Spleen (tissue), 11 donors: ENCODE measurements around the gene DOCK4. TPM values are rescaled to one million over a fixed set of nuclear protein-coding genes. Genes with fewer than 3 reads are reported as not detected.

Source experiments
- DNase-seq: peaks from one replicate; pipeline ENCODE4 v3.0.0-alpha.2; 2020
- H3K27ac ChIP-seq, 8 donors: fragments of 200-600 bp; sonication (generic) in 7 of 8; 1 replicate in 4 of 8; 2 replicates in 4 of 8; pipeline versions ENCODE4 v1.5.0 to v1.8.0; 2016 to 2021; ENCODE audit warnings: inconsistent platforms in 4 of 8, mild to moderate bottlenecking in 4 of 8, moderate library complexity in 1 of 8
- H3K27me3 ChIP-seq, 7 donors: fragments of 200-600 bp; sonication (generic) in 6 of 7; replicated peaks in 1 of 7; 1 replicate in 4 of 7; 2 replicates in 3 of 7; pipeline versions ENCODE4 v1.5.0 to v1.8.0; 2016 to 2021; ENCODE audit warnings: inconsistent platforms in 3 of 7, mild to moderate bottlenecking in 1 of 7
- H3K36me3 ChIP-seq, 6 donors: fragments of 200-600 bp; sonication (generic) in 5 of 6; 1 replicate in 4 of 6; 2 replicates in 2 of 6; pipeline versions ENCODE4 v1.5.0 to v1.8.0; 2016 to 2021; ENCODE audit warnings: inconsistent platforms in 2 of 6
- H3K4me1 ChIP-seq, 6 donors: fragments of 200-600 bp; sonication (generic) in 5 of 6; 1 replicate in 3 of 6; 2 replicates in 3 of 6; pipeline versions ENCODE4 v1.5.0 to v1.8.0; 2016 to 2021; ENCODE audit warnings: inconsistent platforms in 3 of 6
- H3K4me3 ChIP-seq, 8 donors: fragments of 200-600 bp; sonication (generic) in 7 of 8; 1 replicate in 4 of 8; 2 replicates in 4 of 8; pipeline versions ENCODE4 v1.5.0 to v1.8.0; 2016 to 2021; ENCODE audit warnings: inconsistent platforms in 4 of 8, mild to moderate bottlenecking in 4 of 8, moderate library complexity in 2 of 8
- H3K9me3 ChIP-seq, 8 donors: fragments of 200-600 bp; sonication (generic) in 7 of 8; 1 replicate in 4 of 8; 2 replicates in 4 of 8; pipeline versions ENCODE4 v1.5.0 to v1.8.0; 2016 to 2021; ENCODE audit warnings: inconsistent platforms in 4 of 8
- POLR2A ChIP-seq, 3 donors: fragments of 450-650 bp; IDR thresholded peaks; one replicate each; pipeline ENCODE4 v1.5.1; 2017; ENCODE audit warnings: antibody characterized with exemption in 3 of 3, mild to moderate bottlenecking in 1 of 3
- POLR2AphosphoS5 ChIP-seq, 3 donors: sonication (generic); formaldehyde crosslinking; IDR thresholded peaks; one replicate each; pipeline ENCODE4 v1.5.1; 2017; ENCODE audit warnings: antibody characterized with exemption in 3 of 3
- WGBS, 5 donors: extraction: QIAGEN DNeasy Blood & Tissue Kit in 3 of 5; methylation state at CpG; one replicate each; pipeline versions ENCODE4 v1.1.5 to v1.1.7; 2013 to 2018; 5-methylcytosine and 5-hydroxymethylcytosine counted together
- intact Hi-C: fragments of 100-400 bp; cut with DNase I; formaldehyde crosslinking; loops from one replicate; pipeline ENCODE4 v1.15.0; 2023; ENCODE audit warnings: low total_unique reads
- polyA plus RNA-seq, 3 donors: library from polyadenylated mRNA; stranded (reverse); fragments of 200-250 nt; gene quantifications; one replicate each; pipeline ENCODE4 v1.2.1, GENCODE V29; 2013
- total RNA-seq, 7 donors: library from RNA; depleted of rRNA in 3 of 7; stranded (reverse); fragments of >200 nt in 3 of 7; fragmentation: NEBNext Ultra II Directional in 4 of 7; extraction: Animal tissue kit (Norgen Biotek cat#: 25700) in 4 of 7; gene quantifications; one replicate each; pipeline versions ENCODE4 v1.1.0 to v1.2.1, GENCODE V29; 2016 to 2021
- TF ChIP-seq, protein P1 (sequence below), 11 experiments: fragments of 200-600 bp in 7 of 11; fragments of 450-650 bp in 4 of 11; sonication (generic) in 4 of 11; IDR thresholded peaks in 8 of 11; conservative IDR thresholded peaks in 3 of 11; 1 replicate in 7 of 11; 2 replicates in 4 of 11; pipeline versions ENCODE4 v1.4.0 to v1.8.0; 2016 to 2021; ENCODE audit warnings: antibody characterized with exemption in 11 of 11, inconsistent platforms in 4 of 11, mild to moderate bottlenecking in 1 of 11
- donor health status: healthy with polysubstance abuse.
- donor health status: DM: no; HTN: no; CAD: no; lungs with moderate emphysema.
- donor health status: DM: no; HTN: no; CAD: no.
- donor health status: Bipolar disorder and iron deficiency.
- donor health status: healthy.
- donor health status: DM: no; HTN: no; CAD: no.
- donor health status: DM: yes; HTN: yes; CAD: no.

Gene DOCK4
- total and polyA plus RNA-seq, 10 donors, result 1.4 to 26.9 (median 14.2) TPM

GRCh38 chr7:112147793-112148361 lies 58.3 kb downstream of the DOCK4 start:
- H3K27ac ChIP-seq, result no peak overlapping the region
- peaks cover 0 to 14% (median 0%) of the 10 kb centered on the region in 7 donors for H3K27me3 ChIP-seq
- no peak for DNase-seq
- 93 to 98% (median 96%) methylated on average over 2 of the region's 2 CpGs for WGBS, 5 donors
- no peak overlapping the region for H3K4me3 ChIP-seq
- H3K4me1 ChIP-seq, result no peaks in the 10 kb centered on the region
- intact Hi-C loops, result no loop called here
- no peaks in the 10 kb centered on the region for H3K36me3 ChIP-seq
- TF ChIP-seq, protein P1, sequence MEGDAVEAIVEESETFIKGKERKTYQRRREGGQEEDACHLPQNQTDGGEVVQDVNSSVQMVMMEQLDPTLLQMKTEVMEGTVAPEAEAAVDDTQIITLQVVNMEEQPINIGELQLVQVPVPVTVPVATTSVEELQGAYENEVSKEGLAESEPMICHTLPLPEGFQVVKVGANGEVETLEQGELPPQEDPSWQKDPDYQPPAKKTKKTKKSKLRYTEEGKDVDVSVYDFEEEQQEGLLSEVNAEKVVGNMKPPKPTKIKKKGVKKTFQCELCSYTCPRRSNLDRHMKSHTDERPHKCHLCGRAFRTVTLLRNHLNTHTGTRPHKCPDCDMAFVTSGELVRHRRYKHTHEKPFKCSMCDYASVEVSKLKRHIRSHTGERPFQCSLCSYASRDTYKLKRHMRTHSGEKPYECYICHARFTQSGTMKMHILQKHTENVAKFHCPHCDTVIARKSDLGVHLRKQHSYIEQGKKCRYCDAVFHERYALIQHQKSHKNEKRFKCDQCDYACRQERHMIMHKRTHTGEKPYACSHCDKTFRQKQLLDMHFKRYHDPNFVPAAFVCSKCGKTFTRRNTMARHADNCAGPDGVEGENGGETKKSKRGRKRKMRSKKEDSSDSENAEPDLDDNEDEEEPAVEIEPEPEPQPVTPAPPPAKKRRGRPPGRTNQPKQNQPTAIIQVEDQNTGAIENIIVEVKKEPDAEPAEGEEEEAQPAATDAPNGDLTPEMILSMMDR (IDR thresholded peaks at IDR 0.05 in 8 of 11, conservative IDR thresholded peaks at IDR 0.05 in 3 of 11), result no peak
- TF ChIP-seq POLR2AphosphoS5 (IDR thresholded peaks at IDR 0.05) (no peak), POLR2A (IDR thresholded peaks at IDR 0.05) (no peak)
- no peaks in the 10 kb centered on the region for H3K9me3 ChIP-seq

GRCh38 chr7:112145206-112145605 lies 61.0 kb downstream of the DOCK4 start:
- no peaks in the 10 kb centered on the region for H3K9me3 ChIP-seq
- no peaks in the 10 kb centered on the region for H3K4me1 ChIP-seq
- no peak overlapping the region for H3K27ac ChIP-seq
- TF ChIP-seq POLR2AphosphoS5 (IDR thresholded peaks at IDR 0.05), result no peak
- TF ChIP-seq, protein P1 (IDR thresholded peaks at IDR 0.05 in 8 of 11, conservative IDR thresholded peaks at IDR 0.05 in 3 of 11), result no peak
- no peak for TF ChIP-seq POLR2A (IDR thresholded peaks at IDR 0.05)
- no peak overlapping the region for H3K4me3 ChIP-seq
- no peak for DNase-seq
- intact Hi-C loops, result no loop called here
- 90 to 97% (median 92%) methylated on average over 5 of the region's 5 CpGs for WGBS, 5 donors
- H3K27me3 ChIP-seq, result peaks cover 0 to 3% (median 0%) of the 10 kb centered on the region in 7 donors
- H3K36me3 ChIP-seq, result no peaks in the 10 kb centered on the region

- 90 to 94% (median 92%) methylated on average over 5 of the region's 5 CpGs for WGBS, 5 donors
- Histone ChIP-seq H3K36me3 (no peaks in the 10 kb centered on the region), H3K27me3 (no peaks in the 10 kb centered on the region), H3K4me3 (no peak overlapping the region), H3K27ac (no peak overlapping the region), H3K4me1 (no peaks in the 10 kb centered on the region), H3K9me3 (no peaks in the 10 kb centered on the region)
- intact Hi-C loops, result no loop called here
- DNase-seq, result no peak
- TF ChIP-seq POLR2A (IDR thresholded peaks at IDR 0.05) (no peak), POLR2AphosphoS5 (IDR thresholded peaks at IDR 0.05) (no peak)
- TF ChIP-seq, protein P1 (IDR thresholded peaks at IDR 0.05 in 8 of 11, conservative IDR thresholded peaks at IDR 0.05 in 3 of 11), result no peak
Observed at GRCh38 chr7:112144284-112145059, 61.7 kb downstream of the DOCK4 start.

DNA sequence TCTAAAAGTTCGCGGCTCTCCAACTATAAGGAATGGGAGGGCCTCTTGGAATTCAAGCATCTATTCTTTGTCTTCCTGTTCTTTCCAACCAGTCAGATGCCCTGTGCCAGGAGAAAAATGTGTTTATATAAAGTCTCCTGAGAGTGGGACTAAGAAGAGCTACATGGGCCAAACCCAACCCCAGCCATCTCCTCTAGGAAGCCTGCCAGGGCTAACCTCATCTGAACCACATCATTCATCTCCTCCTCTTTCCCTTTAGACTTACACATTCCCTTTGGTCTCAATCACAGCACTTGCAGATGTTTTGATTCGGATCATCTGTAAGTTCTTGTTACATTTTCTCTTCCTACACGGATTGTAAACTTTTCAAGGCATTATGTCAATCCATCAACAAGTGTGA lies 62.6 kb downstream of the DOCK4 start:
- H3K9me3 ChIP-seq, result peaks cover 0 to 2% (median 0%) of the 10 kb centered on the region in 8 donors
- H3K27me3 ChIP-seq, result no peaks in the 10 kb centered on the region
- WGBS, 5 donors, result 75 to 87% (median 83%) methylated on average over 4 of the region's 4 CpGs
- no peak overlapping the region for H3K27ac ChIP-seq
- no peak for DNase-seq
- H3K36me3 ChIP-seq, result no peaks in the 10 kb centered on the region
- TF ChIP-seq, protein P1 (IDR thresholded peaks at IDR 0.05 in 8 of 11, conservative IDR thresholded peaks at IDR 0.05 in 3 of 11), result no peak
- TF ChIP-seq POLR2AphosphoS5 (IDR thresholded peaks at IDR 0.05) (no peak), POLR2A (IDR thresholded peaks at IDR 0.05) (no peak)
- intact Hi-C loops, result no loop called here
- H3K4me1 ChIP-seq, result no peaks in the 10 kb centered on the region
- H3K4me3 ChIP-seq, result no peak overlapping the region
